Endothelial cell of umbilical vein (primary cell): ENCODE data around the gene ATP8B2.
"Not testable (repeated sequence)": the region's sequence is repeated elsewhere in the genome, so short reads cannot be mapped to it uniquely, and the experiment has no call there.

ENCODE experiments used
- CTCF ChIP-seq, 2 donors: IDR thresholded peaks; 1 replicate in 1 of 2; 2 replicates in 1 of 2; pipeline ENCODE4 v1.5.1; 2011; ENCODE audit warnings: low read length in 2 of 2, mild to moderate bottlenecking in 2 of 2, moderate library complexity in 2 of 2, control low read depth in 1 of 2, inconsistent platforms in 1 of 2, low read depth in 1 of 2; ENCODE audit not compliant: insufficient read depth in 1 of 2; ENCODE audit errors: extremely low read depth in 1 of 2
- EZH2 ChIP-seq: IDR thresholded peaks from 2 replicates; pipeline ENCODE4 v1.6.1; 2012; ENCODE audit warnings: borderline replicate concordance, low read depth, mild to moderate bottlenecking, moderate library complexity, low read length, inconsistent platforms; ENCODE audit not compliant: severe bottlenecking
- FOS ChIP-seq: IDR thresholded peaks from 2 replicates; pipeline ENCODE4 v1.6.1; 2011; ENCODE audit warnings: mild to moderate bottlenecking, low read length, moderate library complexity, borderline replicate concordance; ENCODE audit not compliant: insufficient read depth
- GATA2 ChIP-seq: IDR thresholded peaks from 2 replicates; pipeline ENCODE4 v1.7.0; 2011; ENCODE audit warnings: low read depth, mild to moderate bottlenecking, moderate library complexity, mixed read lengths, low read length; ENCODE audit not compliant: insufficient read length, insufficient read depth
- JUN ChIP-seq: IDR thresholded peaks from 2 replicates; pipeline ENCODE4 v1.6.1; 2011; ENCODE audit warnings: borderline replicate concordance, low read depth; ENCODE audit not compliant: insufficient read length, insufficient read depth
- MAX ChIP-seq: IDR thresholded peaks from 2 replicates; pipeline ENCODE4 v1.6.1; 2011; ENCODE audit not compliant: insufficient read depth, insufficient read length
- MYC ChIP-seq: IDR thresholded peaks from one replicate; pipeline ENCODE4 v1.6.1; 2011; ENCODE audit warnings: mild to moderate bottlenecking, low read depth, low read length
- POLR2A ChIP-seq: IDR thresholded peaks from 2 replicates; pipeline ENCODE4 v1.6.1; 2012; ENCODE audit warnings: low read depth, mild to moderate bottlenecking, control low read depth, low read length
- POLR2AphosphoS5 ChIP-seq: IDR thresholded peaks from 2 replicates; pipeline ENCODE4 v1.6.1; 2012; ENCODE audit warnings: low read depth, mild to moderate bottlenecking, control low read depth, low read length, moderate library complexity; ENCODE audit not compliant: insufficient read depth

- not testable (repeated sequence) for TF ChIP-seq CTCF (IDR thresholded peaks at IDR 0.05; ENCODE audit: extremely low read depth in 1 of 2, insufficient read depth in 1 of 2, low read depth in 1 of 2, low read length in 2 of 2); POLR2A; EZH2; FOS; MAX; POLR2AphosphoS5; MYC; GATA2; JUN
Observed at GRCh38 chr1:154373777-154374357, 48.5 kb downstream of the ATP8B2 start.
